ENCODE data around the gene LRRIQ4.

The LRRIQ4 gene

DNA sequence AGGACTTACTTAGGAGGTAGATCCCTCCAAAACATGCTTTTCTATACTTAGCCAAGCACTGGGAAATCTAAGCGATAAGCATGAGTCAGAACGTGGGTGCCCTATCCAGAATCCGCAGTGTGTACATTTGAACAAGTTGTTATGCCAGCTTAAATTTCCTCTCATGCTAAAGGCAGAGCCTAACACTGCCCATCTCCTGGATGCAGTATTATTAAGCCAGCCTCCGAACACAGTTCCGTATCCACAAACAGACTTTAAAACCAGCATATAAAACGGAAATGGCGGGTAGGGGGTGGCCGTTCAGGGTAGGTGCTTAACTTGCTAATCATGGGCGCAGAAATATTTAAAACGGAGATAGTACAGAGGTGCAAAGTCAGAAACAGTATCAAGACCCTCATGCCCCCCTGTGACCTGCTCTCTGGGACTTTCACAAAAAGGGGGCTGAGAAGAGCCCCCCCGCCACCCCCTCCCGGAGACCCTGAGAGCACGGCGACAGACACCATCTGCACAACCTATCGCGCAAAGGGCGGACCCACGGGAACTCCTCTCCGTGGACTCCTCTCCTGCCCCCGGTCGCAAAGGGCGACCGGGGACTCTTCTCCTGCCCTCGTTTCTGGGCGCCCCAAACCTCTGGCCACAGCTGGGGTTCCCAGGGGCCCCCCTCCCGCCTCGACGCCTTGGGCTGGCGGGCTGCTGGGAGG, 889 bp upstream of the LRRIQ4 start:
- Histone ChIP-seq H3K9me3 (ENCODE audit: control insufficient read depth in 2 of 2, low read length in 2 of 2) (no peaks in the 10 kb centered on the region), H3K27me3 (ENCODE audit: control insufficient read depth in 1 of 2, insufficient read depth in 2 of 2, low read length in 2 of 2) (no peaks in the 10 kb centered on the region), H3K9ac (ENCODE audit: low read length in 2 of 2) (peak overlapping the region; percentile 73 to 75), H3K4me1 (ENCODE audit: control insufficient read depth, insufficient read depth, low read length) (peaks cover 17% of the 10 kb centered on the region), H3K4me3 (ENCODE audit: low read length in 2 of 2) (peak overlapping the region; percentile 76), H3K36me3 (ENCODE audit: control insufficient read depth in 2 of 2, insufficient read depth in 2 of 2, low read length in 2 of 2) (no peaks in the 10 kb centered on the region), H3K27ac (ENCODE audit: low read length) (peak overlapping the region; percentile 59)

DNA sequence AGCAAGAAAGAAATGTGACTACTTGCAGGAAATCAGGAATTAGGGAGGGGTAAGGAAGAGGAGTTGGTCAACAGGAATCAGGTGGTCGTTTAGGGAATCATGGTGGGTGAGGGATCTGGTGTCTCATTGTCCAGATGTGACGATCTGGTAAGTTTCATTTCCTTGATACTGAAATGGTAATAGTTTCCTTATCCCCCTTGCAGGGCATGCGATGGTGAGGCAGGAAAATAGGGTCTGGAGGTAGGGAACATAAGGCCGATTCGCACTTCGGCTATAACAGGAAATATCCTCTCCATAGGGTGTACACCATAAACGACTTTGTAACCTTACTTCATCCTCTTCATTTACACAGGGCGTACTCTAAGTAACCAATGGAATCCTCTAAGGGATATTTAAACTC, 608 bp downstream of the LRRIQ4 start:
- Histone ChIP-seq H3K9ac (ENCODE audit: low read length in 2 of 2) (peak overlapping the region; percentile 73 to 75), H3K4me1 (ENCODE audit: control insufficient read depth, insufficient read depth, low read length) (peaks cover 17% of the 10 kb centered on the region), H3K4me3 (ENCODE audit: low read length in 2 of 2) (peak overlapping the region; percentile 76), H3K27me3 (ENCODE audit: control insufficient read depth in 1 of 2, insufficient read depth in 2 of 2, low read length in 2 of 2) (no peaks in the 10 kb centered on the region), H3K36me3 (ENCODE audit: control insufficient read depth in 2 of 2, insufficient read depth in 2 of 2, low read length in 2 of 2) (no peaks in the 10 kb centered on the region), H3K27ac (ENCODE audit: low read length) (no peak overlapping the region), H3K9me3 (ENCODE audit: control insufficient read depth in 2 of 2, low read length in 2 of 2) (no peaks in the 10 kb centered on the region)

DNA sequence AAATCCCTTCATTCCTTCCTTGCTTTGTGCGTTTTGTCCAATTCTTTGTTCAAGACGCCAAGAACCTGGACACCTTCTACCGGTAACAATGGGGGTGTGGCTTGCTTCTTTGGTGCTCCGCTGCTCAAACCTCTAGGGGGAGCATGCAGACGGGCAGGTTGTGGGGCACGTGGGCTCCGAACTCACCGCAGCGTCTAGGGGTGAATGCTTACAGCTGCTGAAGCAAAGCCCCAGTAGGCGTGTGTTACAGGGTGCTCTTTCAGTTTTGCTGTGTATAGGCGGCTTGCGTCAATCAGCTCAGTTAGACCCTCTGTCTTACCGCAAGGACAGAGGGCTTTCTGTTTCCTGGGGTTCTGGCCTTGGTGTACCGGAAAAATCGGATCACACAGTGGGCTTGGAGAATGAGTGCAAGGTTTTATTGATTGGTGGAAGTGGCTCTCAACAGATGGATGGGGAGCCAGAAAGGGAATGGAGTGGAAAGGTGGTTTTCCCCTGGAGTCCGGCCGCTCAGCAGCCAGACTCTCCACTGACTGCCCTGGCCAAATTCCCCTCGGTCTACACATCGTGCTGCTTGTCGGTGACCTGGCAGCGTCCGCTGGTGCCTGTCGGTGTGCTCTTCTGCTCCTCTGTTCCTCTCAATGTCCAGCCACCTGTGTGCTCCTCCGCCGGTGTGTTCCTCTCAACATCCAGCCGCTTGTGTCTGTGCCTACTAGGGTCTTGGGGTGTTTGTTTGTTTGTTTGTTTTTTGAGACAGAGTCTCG, 1.3 kb downstream of the LRRIQ4 start:
- Histone ChIP-seq H3K4me3 (ENCODE audit: low read length in 2 of 2) (peak overlapping the region; percentile 3 to 76), H3K9ac (ENCODE audit: low read length in 2 of 2) (no peak overlapping the region)

DNA sequence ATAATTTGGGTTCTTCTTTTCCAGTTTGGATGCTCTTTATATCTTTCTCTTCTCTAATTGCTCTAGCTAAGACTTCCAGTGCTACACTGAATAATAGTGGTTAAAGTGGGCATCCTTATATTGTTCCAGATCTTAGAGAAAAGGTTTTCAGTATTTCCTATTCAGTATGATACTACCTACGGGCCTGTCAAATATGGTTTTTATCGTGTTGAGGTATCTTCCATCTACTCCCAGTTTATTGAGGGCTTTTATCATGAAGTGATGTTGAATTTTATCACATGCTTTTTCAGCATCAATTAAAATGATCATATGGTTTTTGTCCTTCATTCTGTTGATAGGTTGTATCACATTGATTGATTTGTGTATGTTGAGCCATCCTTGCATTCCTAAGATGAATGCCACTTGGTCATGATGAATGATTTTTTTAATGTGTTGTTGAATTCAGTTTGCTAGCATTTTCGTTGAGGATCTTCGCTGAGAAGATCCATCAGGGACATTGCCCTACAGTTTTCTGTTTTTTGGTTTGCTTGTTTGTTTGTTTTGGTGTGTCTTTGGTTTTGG, 3.0 kb downstream of the LRRIQ4 start:
- Histone ChIP-seq H3K4me3 (ENCODE audit: low read length in 2 of 2) (no peak overlapping the region), H3K9me3 (ENCODE audit: control insufficient read depth in 2 of 2, low read length in 2 of 2) (no peaks in the 10 kb centered on the region), H3K27me3 (ENCODE audit: control insufficient read depth in 1 of 2, insufficient read depth in 2 of 2, low read length in 2 of 2) (no peaks in the 10 kb centered on the region), H3K4me1 (ENCODE audit: control insufficient read depth, insufficient read depth, low read length) (peaks cover 17% of the 10 kb centered on the region), H3K36me3 (ENCODE audit: control insufficient read depth in 2 of 2, insufficient read depth in 2 of 2, low read length in 2 of 2) (no peaks in the 10 kb centered on the region), H3K27ac (ENCODE audit: low read length) (no peak overlapping the region), H3K9ac (ENCODE audit: low read length in 2 of 2) (no peak overlapping the region)

More for the DNA sequence above, 1.3 kb downstream of the LRRIQ4 start:
- H3K36me3 ChIP-seq (ENCODE audit: control insufficient read depth in 2 of 2, insufficient read depth in 2 of 2, low read length in 2 of 2): no peaks in the 10 kb centered on the region
- H3K27ac ChIP-seq (ENCODE audit: low read length): no peak overlapping the region
- no peaks in the 10 kb centered on the region for H3K27me3 ChIP-seq (ENCODE audit: control insufficient read depth in 1 of 2, insufficient read depth in 2 of 2, low read length in 2 of 2)
- no peaks in the 10 kb centered on the region for H3K9me3 ChIP-seq (ENCODE audit: control insufficient read depth in 2 of 2, low read length in 2 of 2)
- H3K4me1 ChIP-seq (ENCODE audit: control insufficient read depth, insufficient read depth, low read length): peaks cover 17% of the 10 kb centered on the region

DNA sequence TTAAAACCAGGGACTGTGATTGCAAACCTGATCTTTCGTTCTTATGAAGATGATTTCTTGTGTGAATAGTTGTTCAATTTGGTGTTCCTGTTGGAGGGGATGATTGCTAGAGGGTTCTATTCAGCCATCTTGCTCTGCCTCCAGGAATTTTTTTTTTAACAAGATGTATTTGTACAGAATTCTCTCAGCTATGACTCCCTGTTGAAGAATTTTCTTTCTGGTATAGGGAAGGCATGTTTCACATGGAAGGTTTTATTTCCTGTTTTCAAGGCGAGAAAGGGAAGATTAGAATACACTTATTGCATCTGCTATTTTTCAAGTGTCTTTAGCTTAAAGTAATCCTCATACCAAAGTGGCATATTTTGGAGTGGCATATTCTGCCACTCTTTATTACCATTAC, 5.6 kb downstream of the LRRIQ4 start:
- no peaks in the 10 kb centered on the region for H3K27me3 ChIP-seq (ENCODE audit: control insufficient read depth in 1 of 2, insufficient read depth in 2 of 2, low read length in 2 of 2)
- no peak overlapping the region for H3K9ac ChIP-seq (ENCODE audit: low read length in 2 of 2)
- no peak overlapping the region for H3K27ac ChIP-seq (ENCODE audit: low read length)
- no peaks in the 10 kb centered on the region for H3K9me3 ChIP-seq (ENCODE audit: control insufficient read depth in 2 of 2, low read length in 2 of 2)
- H3K4me3 ChIP-seq (ENCODE audit: low read length in 2 of 2): no peak overlapping the region
- H3K36me3 ChIP-seq (ENCODE audit: control insufficient read depth in 2 of 2, insufficient read depth in 2 of 2, low read length in 2 of 2): no peaks in the 10 kb centered on the region
- peaks cover 6% of the 10 kb centered on the region for H3K4me1 ChIP-seq (ENCODE audit: control insufficient read depth, insufficient read depth, low read length)

DNA sequence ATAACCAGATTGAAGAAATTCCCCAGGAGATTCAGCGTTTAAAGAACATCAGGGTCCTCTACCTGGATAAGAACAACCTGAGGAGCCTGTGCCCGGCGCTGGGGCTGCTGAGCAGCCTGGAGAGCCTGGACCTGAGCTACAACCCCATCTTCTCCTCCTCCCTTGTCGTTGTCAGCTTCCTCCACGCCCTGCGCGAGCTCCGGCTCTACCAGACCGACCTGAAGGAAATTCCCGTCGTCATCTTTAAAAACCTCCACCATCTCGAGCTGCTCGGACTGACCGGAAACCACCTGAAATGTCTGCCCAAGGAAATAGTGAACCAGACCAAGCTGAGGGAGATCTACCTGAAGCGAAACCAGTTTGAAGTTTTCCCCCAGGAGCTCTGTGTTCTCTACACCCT, 9.4 kb downstream of the LRRIQ4 start:
- H3K9me3 ChIP-seq (ENCODE audit: control insufficient read depth in 2 of 2, low read length in 2 of 2): no peaks in the 10 kb centered on the region
- no peak overlapping the region for H3K9ac ChIP-seq (ENCODE audit: low read length in 2 of 2)
- no peaks in the 10 kb centered on the region for H3K27me3 ChIP-seq (ENCODE audit: control insufficient read depth in 1 of 2, insufficient read depth in 2 of 2, low read length in 2 of 2)
- no peak overlapping the region for H3K27ac ChIP-seq (ENCODE audit: low read length)
- H3K4me1 ChIP-seq (ENCODE audit: control insufficient read depth, insufficient read depth, low read length): no peaks in the 10 kb centered on the region
- H3K4me3 ChIP-seq (ENCODE audit: low read length in 2 of 2): no peak overlapping the region
- no peaks in the 10 kb centered on the region for H3K36me3 ChIP-seq (ENCODE audit: control insufficient read depth in 2 of 2, insufficient read depth in 2 of 2, low read length in 2 of 2)

DNA sequence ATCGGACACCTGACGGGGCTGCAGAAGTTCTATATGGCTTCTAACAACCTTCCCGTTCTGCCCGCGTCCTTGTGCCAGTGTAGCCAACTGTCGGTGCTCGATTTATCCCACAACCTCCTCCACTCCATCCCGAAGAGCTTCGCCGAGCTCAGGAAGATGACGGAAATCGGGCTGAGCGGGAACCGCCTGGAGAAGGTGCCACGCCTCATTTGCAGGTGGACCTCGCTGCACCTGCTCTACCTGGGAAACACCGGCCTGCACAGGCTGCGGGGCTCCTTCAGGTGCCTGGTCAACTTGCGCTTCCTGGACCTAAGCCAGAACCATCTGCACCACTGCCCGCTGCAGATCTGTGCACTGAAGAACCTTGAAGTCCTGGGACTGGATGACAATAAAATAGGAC, 9.9 kb downstream of the LRRIQ4 start:
- no peak overlapping the region for H3K9ac ChIP-seq (ENCODE audit: low read length in 2 of 2)
- H3K36me3 ChIP-seq (ENCODE audit: control insufficient read depth in 2 of 2, insufficient read depth in 2 of 2, low read length in 2 of 2): no peaks in the 10 kb centered on the region
- H3K4me1 ChIP-seq (ENCODE audit: control insufficient read depth, insufficient read depth, low read length): no peaks in the 10 kb centered on the region
- H3K27ac ChIP-seq (ENCODE audit: low read length): no peak overlapping the region
- H3K9me3 ChIP-seq (ENCODE audit: control insufficient read depth in 2 of 2, low read length in 2 of 2): no peaks in the 10 kb centered on the region
- H3K27me3 ChIP-seq (ENCODE audit: control insufficient read depth in 1 of 2, insufficient read depth in 2 of 2, low read length in 2 of 2): no peaks in the 10 kb centered on the region
- no peak overlapping the region for H3K4me3 ChIP-seq (ENCODE audit: low read length in 2 of 2)

DNA sequence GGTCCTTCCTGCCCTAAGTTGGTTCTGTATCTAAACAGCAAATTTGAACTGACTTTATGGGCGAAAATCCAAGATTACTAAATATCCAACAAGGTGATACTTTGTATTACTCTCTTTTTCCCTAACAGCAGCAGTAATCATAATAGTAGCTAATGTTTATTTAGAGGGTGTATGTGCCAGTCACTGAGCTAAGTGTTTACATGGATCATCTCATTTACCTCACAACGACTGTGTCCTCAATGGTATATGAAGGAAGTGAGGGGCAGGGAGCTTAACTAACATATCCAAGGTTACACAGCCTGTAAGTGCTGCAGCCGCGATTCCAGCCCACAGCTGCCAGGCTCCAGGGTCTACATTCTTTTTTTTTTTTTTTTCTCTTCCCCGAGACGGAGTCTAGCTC, 10.3 kb downstream of the LRRIQ4 start:
- H3K9ac ChIP-seq (ENCODE audit: low read length in 2 of 2): no peak overlapping the region
- no peak overlapping the region for H3K4me3 ChIP-seq (ENCODE audit: low read length in 2 of 2)
- H3K27ac ChIP-seq (ENCODE audit: low read length): no peak overlapping the region
- no peaks in the 10 kb centered on the region for H3K36me3 ChIP-seq (ENCODE audit: control insufficient read depth in 2 of 2, insufficient read depth in 2 of 2, low read length in 2 of 2)
- H3K27me3 ChIP-seq (ENCODE audit: control insufficient read depth in 1 of 2, insufficient read depth in 2 of 2, low read length in 2 of 2): no peaks in the 10 kb centered on the region
- no peaks in the 10 kb centered on the region for H3K9me3 ChIP-seq (ENCODE audit: control insufficient read depth in 2 of 2, low read length in 2 of 2)
- no peaks in the 10 kb centered on the region for H3K4me1 ChIP-seq (ENCODE audit: control insufficient read depth, insufficient read depth, low read length)

DNA sequence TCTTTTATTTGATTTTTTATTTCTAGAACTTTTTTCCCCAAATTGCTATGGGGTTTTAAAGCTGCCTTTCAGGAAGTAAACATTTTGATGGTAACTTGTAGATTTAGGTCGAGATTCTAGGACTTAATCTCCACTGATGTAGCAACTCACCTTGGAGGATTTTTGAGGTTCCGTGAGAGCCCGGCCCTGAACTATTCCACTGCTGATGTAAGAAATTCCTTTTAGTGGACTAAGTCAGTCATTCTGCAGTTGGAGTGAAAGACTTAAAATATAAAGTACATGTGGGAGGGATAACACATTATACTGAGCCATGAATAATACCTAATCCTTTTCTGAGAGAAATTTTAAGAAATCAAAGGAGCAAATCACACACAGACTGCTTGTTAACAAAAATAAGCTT, 12.6 kb downstream of the LRRIQ4 start:
- Histone ChIP-seq H3K4me1 (ENCODE audit: control insufficient read depth, insufficient read depth, low read length) (no peaks in the 10 kb centered on the region), H3K27me3 (ENCODE audit: control insufficient read depth in 1 of 2, insufficient read depth in 2 of 2, low read length in 2 of 2) (no peaks in the 10 kb centered on the region), H3K36me3 (ENCODE audit: control insufficient read depth in 2 of 2, insufficient read depth in 2 of 2, low read length in 2 of 2) (no peaks in the 10 kb centered on the region), H3K27ac (ENCODE audit: low read length) (no peak overlapping the region), H3K9ac (ENCODE audit: low read length in 2 of 2) (no peak overlapping the region), H3K9me3 (ENCODE audit: control insufficient read depth in 2 of 2, low read length in 2 of 2) (no peaks in the 10 kb centered on the region), H3K4me3 (ENCODE audit: low read length in 2 of 2) (no peak overlapping the region)

DNA sequence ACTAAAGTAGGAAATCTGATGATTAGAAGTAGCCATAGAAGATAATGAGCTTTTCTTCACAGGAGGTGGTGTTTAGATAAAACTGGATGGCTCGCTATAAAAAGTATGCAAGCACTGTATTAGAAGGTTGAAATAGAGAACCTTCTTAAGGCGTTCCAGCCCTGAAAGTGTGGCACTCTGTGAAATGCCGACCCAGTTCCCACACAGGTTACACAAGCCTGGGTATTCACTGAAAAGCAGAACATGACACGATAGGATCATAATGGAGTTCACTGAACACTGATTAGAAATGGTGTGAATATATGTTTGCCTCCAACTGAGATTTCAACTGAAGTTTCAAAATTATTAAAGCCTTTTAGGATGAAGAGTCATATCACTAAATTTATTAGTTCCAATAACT, 15.0 kb downstream of the LRRIQ4 start:
- no peaks in the 10 kb centered on the region for H3K4me1 ChIP-seq (ENCODE audit: control insufficient read depth, insufficient read depth, low read length)
- no peak overlapping the region for H3K9ac ChIP-seq (ENCODE audit: low read length in 2 of 2)
- no peaks in the 10 kb centered on the region for H3K27me3 ChIP-seq (ENCODE audit: control insufficient read depth in 1 of 2, insufficient read depth in 2 of 2, low read length in 2 of 2)
- H3K36me3 ChIP-seq (ENCODE audit: control insufficient read depth in 2 of 2, insufficient read depth in 2 of 2, low read length in 2 of 2): no peaks in the 10 kb centered on the region
- H3K27ac ChIP-seq (ENCODE audit: low read length): no peak overlapping the region
- H3K4me3 ChIP-seq (ENCODE audit: low read length in 2 of 2): no peak overlapping the region
- H3K9me3 ChIP-seq (ENCODE audit: control insufficient read depth in 2 of 2, low read length in 2 of 2): no peaks in the 10 kb centered on the region

DNA sequence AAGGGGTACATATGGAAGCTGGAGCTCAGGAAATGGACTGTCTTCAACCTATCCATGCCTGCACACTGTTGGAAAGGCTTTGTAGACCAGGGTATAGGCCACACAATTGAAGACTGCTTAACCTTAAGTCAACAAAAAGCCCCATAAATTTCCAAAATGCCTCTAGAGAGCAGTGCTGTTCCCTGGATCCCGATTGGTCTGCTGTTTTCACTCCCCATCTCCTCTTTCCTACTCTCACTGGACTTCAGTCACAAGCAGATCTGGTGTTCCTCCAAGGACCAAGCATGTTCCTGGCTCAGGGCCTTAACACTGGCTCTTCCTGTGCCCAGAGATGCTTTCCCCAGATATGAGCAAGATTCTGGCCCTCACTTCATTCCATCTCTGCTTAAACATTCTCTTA, 22.9 kb downstream of the LRRIQ4 start:
- Histone ChIP-seq H3K4me1 (ENCODE audit: control insufficient read depth, insufficient read depth, low read length) (no peaks in the 10 kb centered on the region), H3K4me3 (ENCODE audit: low read length in 2 of 2) (no peak overlapping the region), H3K36me3 (ENCODE audit: control insufficient read depth in 2 of 2, insufficient read depth in 2 of 2, low read length in 2 of 2) (no peaks in the 10 kb centered on the region), H3K27ac (ENCODE audit: low read length) (no peak overlapping the region), H3K9me3 (ENCODE audit: control insufficient read depth in 2 of 2, low read length in 2 of 2) (no peaks in the 10 kb centered on the region), H3K9ac (ENCODE audit: low read length in 2 of 2) (no peak overlapping the region), H3K27me3 (ENCODE audit: control insufficient read depth in 1 of 2, insufficient read depth in 2 of 2, low read length in 2 of 2) (no peaks in the 10 kb centered on the region)
